ENCODE results near the gene RGS12.

RGS12 gene

GRCh38 chr4:3311489-3312171 is 18.8 kb downstream of the RGS12 start:
- DNase-seq, result no peak

- DNase-seq, result no peak
These were observed 19.5 kb downstream of the RGS12 start for GRCh38 chr4:3312362-3312761.

- peak; percentile 22 for DNase-seq
These were observed 20.3 kb downstream of the RGS12 start for GRCh38 chr4:3313139-3313538.

GRCh38 chr4:3313556-3314228 is 20.9 kb downstream of the RGS12 start:
- peak; percentile 10 for DNase-seq

- DNase-seq, result peak; percentile 12
These were observed 22.0 kb downstream of the RGS12 start for GRCh38 chr4:3314706-3315260.

GRCh38 chr4:3315566-3315965 is 22.7 kb downstream of the RGS12 start:
- DNase-seq, result peak; percentile 8

- no peak for DNase-seq
These were observed 23.3 kb downstream of the RGS12 start for GRCh38 chr4:3316146-3316545.

GRCh38 chr4:3317011-3317655 is 24.3 kb downstream of the RGS12 start:
- peak; percentile 10 for DNase-seq

GRCh38 chr4:3317656-3318211 is 24.9 kb downstream of the RGS12 start:
- no peak for DNase-seq

- DNase-seq, result no peak
These were observed 25.8 kb downstream of the RGS12 start for GRCh38 chr4:3318561-3319021.

GRCh38 chr4:3320361-3321023 is 27.7 kb downstream of the RGS12 start:
- DNase-seq, result no peak

- DNase-seq, result no peak
These were observed 28.6 kb downstream of the RGS12 start for GRCh38 chr4:3321295-3321889.

- DNase-seq, result no peak
These were observed 29.3 kb downstream of the RGS12 start for GRCh38 chr4:3322059-3322550.

- DNase-seq, result peak; percentile 14
These were observed 30.3 kb downstream of the RGS12 start for GRCh38 chr4:3323071-3323481.

GRCh38 chr4:3324093-3324815 is 31.4 kb downstream of the RGS12 start:
- peak; percentile 21 for DNase-seq

- peak; percentile 14 for DNase-seq
These were observed 36.2 kb downstream of the RGS12 start for GRCh38 chr4:3328814-3329663.

- no peak for DNase-seq
These were observed 37.1 kb downstream of the RGS12 start for GRCh38 chr4:3329887-3330286.

- DNase-seq, result no peak
These were observed 37.9 kb downstream of the RGS12 start for GRCh38 chr4:3330707-3331106.

GRCh38 chr4:3331511-3332394 is 38.9 kb downstream of the RGS12 start:
- DNase-seq, result no peak
